Adipocyte (in vitro differentiated cells): ENCODE measurements around the gene OR6J1.
"Not testable (repeated sequence)": the region's sequence is repeated elsewhere in the genome, so short reads cannot be mapped to it uniquely, and the experiment has no call there.

Experiments used
- DNase-seq: peaks from one replicate; pipeline ENCODE4 v3.0.0-alpha.2; 2015; ENCODE audit warnings: low read depth
- H3K27me3 ChIP-seq: replicated peaks from 2 replicates; pipeline ENCODE4 v1.7.0; 2013; ENCODE audit warnings: mild to moderate bottlenecking, low read length, moderate library complexity; ENCODE audit not compliant: control insufficient read depth, insufficient read depth
- H3K36me3 ChIP-seq: 2 replicates; pipeline ENCODE4 v1.7.0; 2013; ENCODE audit warnings: low read length, mild to moderate bottlenecking, moderate library complexity; ENCODE audit not compliant: control insufficient read depth, insufficient read depth, severe bottlenecking
- H3K4me1 ChIP-seq: 2 replicates; pipeline ENCODE4 v1.7.0; 2013; ENCODE audit warnings: mild to moderate bottlenecking, low read length, moderate library complexity; ENCODE audit not compliant: control insufficient read depth, insufficient read depth
- H3K4me3 ChIP-seq: 2 replicates; pipeline ENCODE4 v1.7.0; 2013; ENCODE audit warnings: mild to moderate bottlenecking, low read length, moderate library complexity
- H3K9ac ChIP-seq: 2 replicates; pipeline ENCODE4 v1.7.0; 2013; ENCODE audit warnings: mild to moderate bottlenecking, low read length, moderate library complexity
- H3K9me3 ChIP-seq: 2 replicates; pipeline ENCODE4 v1.7.0; 2013; ENCODE audit warnings: mild to moderate bottlenecking, low read length, moderate library complexity; ENCODE audit not compliant: control insufficient read depth

The OR6J1 gene

DNA sequence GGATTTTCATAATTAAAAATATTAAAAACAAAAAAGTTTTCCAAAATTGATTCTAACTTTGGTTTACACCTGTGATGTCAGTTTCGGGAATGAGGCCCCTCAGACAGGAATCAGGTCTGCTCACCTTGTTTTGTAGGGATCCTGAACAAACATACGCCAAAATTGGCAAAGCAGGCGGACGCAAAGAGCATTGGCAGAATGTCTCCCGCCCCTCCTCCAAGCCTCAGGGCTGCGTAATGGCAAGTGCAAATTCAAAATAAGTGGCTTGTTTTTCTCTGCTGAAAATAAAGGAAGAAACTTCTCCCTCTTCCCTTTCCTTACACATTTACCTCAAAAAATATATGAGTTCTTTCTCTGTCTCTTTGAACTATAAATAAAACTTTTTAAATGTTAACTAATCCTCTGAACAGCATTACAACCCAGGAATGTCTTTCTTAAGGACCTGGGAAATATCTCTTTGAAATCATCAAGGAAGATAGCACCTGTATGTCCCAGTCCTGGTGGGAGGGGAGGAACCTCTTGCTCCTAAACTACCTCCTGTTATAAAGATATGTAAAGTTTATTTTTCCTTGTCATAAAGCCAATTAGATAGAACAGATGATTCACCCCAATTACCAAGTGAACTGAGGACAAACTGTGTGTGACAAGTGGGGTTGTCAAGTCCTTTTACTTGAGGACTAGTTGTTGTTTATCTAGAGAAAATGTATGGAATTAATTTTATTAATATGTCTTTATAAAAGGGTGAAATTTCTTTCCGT, 16.5 kb downstream of the OR6J1 start:
- Histone ChIP-seq H3K27me3 (peaks cover under 1% of the 10 kb centered on the region), H3K9ac (no peak overlapping the region), H3K9me3 (no peaks in the 10 kb centered on the region), H3K4me3 (no peak overlapping the region), H3K36me3 (no peaks in the 10 kb centered on the region), H3K4me1 (peaks cover 28% of the 10 kb centered on the region)
- DNase-seq: no peak

DNA sequence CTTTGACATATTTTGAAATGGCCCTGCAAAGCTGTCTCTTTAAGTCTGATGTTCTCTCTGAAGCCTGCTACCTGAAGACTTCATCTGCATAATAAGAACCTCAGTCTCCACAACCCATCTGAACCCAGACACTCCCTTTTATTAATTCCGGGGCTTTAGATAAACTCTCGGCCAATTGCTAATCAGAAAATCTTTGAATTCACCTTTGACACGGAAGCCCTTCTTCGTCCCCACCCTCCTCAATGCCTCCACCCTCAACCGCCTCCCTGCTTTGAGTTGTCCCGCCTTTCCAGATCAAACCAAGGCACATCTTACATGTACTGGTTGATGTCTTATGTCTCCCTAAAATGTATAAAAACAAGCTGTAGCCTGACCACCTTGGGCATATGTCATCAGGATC, 17.6 kb downstream of the OR6J1 start:
- H3K27me3 ChIP-seq: no peaks in the 10 kb centered on the region
- no peak for DNase-seq
- no peaks in the 10 kb centered on the region for H3K9me3 ChIP-seq
- H3K4me3 ChIP-seq: no peak overlapping the region
- no peak overlapping the region for H3K9ac ChIP-seq
- H3K36me3 ChIP-seq: no peaks in the 10 kb centered on the region
- H3K4me1 ChIP-seq: peaks cover 39% of the 10 kb centered on the region

- Histone ChIP-seq H3K36me3 (no peaks in the 10 kb centered on the region), H3K4me3 (no peak overlapping the region), H3K9ac (no peak overlapping the region), H3K4me1 (peaks cover 25% of the 10 kb centered on the region), H3K27me3 (no peaks in the 10 kb centered on the region), H3K9me3 (no peaks in the 10 kb centered on the region)
- no peak for DNase-seq
These were observed 21.1 kb downstream of the OR6J1 start for GRCh38 chr14:22623047-22623446.

- H3K9ac ChIP-seq: peak overlapping the region; percentile 37
- H3K9me3 ChIP-seq: no peaks in the 10 kb centered on the region
- H3K36me3 ChIP-seq: no peaks in the 10 kb centered on the region
- peak; percentile 66 for DNase-seq
- peaks cover 19% of the 10 kb centered on the region for H3K4me1 ChIP-seq
- no peaks in the 10 kb centered on the region for H3K27me3 ChIP-seq
- H3K4me3 ChIP-seq: peak overlapping the region; percentile 32
These were observed 21.9 kb downstream of the OR6J1 start for GRCh38 chr14:22622255-22622654.

GRCh38 chr14:22615765-22616164, 28.4 kb downstream of the OR6J1 start:
- H3K36me3 ChIP-seq: peaks cover 20% of the 10 kb centered on the region
- H3K4me3 ChIP-seq, H3K27me3 ChIP-seq, DNase-seq, H3K9me3 ChIP-seq, H3K9ac ChIP-seq: not testable (repeated sequence)
- H3K4me1 ChIP-seq: peaks cover 28% of the 10 kb centered on the region

DNA sequence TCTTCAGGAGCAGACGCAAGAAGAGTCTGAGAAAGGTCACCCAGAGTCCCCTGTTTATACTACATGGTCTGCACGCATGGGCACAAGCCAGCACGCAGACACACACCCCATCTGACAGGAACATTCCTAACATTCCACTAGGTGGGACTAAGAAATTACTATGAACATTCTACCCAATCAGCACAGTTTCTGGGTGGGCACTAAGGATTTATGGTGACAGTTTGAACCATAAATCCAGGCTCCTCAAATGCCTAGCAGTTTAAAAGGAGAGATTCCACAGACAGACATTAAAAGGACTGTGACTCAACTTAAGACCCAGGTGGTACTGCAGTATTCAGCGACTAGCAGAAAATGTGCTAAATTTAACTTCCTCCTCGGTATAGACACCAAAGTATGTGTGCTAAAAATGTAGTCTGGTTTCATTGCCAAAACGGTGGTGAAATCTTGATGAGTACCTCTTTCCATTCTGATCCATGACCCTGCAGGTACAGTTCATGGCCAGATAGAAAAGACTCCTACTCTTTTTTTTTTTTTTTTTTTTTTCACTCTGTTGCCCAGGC, 29.8 kb downstream of the OR6J1 start:
- no peak overlapping the region for H3K9ac ChIP-seq
- no peak overlapping the region for H3K4me3 ChIP-seq
- no peaks in the 10 kb centered on the region for H3K27me3 ChIP-seq
- H3K4me1 ChIP-seq: peaks cover 33% of the 10 kb centered on the region
- peak; percentile 91 for DNase-seq
- H3K36me3 ChIP-seq: peaks cover 34% of the 10 kb centered on the region
- H3K9me3 ChIP-seq: no peaks in the 10 kb centered on the region

DNA sequence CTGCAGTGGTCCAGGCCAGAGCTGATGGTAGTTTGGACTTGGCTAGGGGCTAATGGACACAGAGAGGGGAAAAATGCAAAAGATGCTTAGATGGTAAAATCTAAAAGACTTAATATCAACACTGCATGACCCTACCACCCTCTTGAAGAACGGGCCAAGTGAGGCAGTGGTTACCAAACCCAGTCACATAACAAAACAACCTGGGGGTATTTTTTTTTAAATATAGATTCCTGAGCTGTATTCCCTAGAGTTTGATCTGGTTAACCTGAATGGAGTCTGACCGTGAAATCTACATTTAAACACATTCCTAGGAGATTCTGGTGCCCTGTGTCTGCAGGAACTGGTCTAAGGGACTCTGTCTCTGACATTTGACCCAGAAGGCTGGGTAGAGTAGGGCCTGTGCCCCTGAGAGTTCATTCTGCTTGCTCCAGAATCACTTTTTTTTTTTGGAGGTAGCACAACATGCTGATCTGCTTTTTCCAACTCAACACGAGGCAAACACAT, 30.4 kb downstream of the OR6J1 start:
- H3K36me3 ChIP-seq: peaks cover 38% of the 10 kb centered on the region
- no peak overlapping the region for H3K4me3 ChIP-seq
- H3K27me3 ChIP-seq: no peaks in the 10 kb centered on the region
- H3K9ac ChIP-seq: peak overlapping the region; percentile 55
- DNase-seq: no peak
- peaks cover 33% of the 10 kb centered on the region for H3K4me1 ChIP-seq
- H3K9me3 ChIP-seq: no peaks in the 10 kb centered on the region

GRCh38 chr14:22613106-22613695, 31.0 kb downstream of the OR6J1 start:
- Histone ChIP-seq H3K36me3 (peaks cover 42% of the 10 kb centered on the region), H3K9ac (peak overlapping the region; percentile 55), H3K4me3 (no peak overlapping the region), H3K27me3 (no peaks in the 10 kb centered on the region), H3K9me3 (no peaks in the 10 kb centered on the region), H3K4me1 (peaks cover 33% of the 10 kb centered on the region)
- DNase-seq: peak; percentile 38

DNA sequence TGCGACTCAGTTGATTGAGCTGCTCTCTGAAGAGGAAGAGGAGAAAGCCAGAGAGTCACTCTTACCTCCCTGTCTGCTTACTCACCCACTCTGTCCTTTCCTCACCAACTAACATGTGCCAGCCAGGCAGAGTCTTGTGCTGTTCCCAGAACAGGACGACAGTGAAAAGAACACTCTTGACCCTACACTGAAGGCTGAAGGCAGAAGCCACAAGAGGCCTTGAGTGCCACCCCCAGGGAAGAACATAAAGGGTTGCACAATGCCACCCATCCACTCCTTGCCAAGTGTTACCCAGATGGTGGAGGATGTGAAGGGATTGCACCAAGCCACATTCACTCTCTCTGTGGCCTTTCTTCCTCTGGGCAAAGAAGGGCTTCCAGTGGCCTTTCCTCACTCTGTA, 33.2 kb downstream of the OR6J1 start:
- H3K4me1 ChIP-seq: peaks cover 33% of the 10 kb centered on the region
- H3K27me3 ChIP-seq: no peaks in the 10 kb centered on the region

GRCh38 chr14:22607291-22607690, 36.9 kb downstream of the OR6J1 start:
- H3K4me3 ChIP-seq: no peak overlapping the region
- peaks cover 95% of the 10 kb centered on the region for H3K36me3 ChIP-seq

More for the DNA sequence above, 33.2 kb downstream of the OR6J1 start:
- H3K9ac ChIP-seq: no peak overlapping the region
- no peaks in the 10 kb centered on the region for H3K9me3 ChIP-seq
- DNase-seq: no peak
- peaks cover 65% of the 10 kb centered on the region for H3K36me3 ChIP-seq
- H3K4me3 ChIP-seq: no peak overlapping the region

GRCh38 chr14:22606380-22606779, 37.8 kb downstream of the OR6J1 start:
- no peaks in the 10 kb centered on the region for H3K27me3 ChIP-seq
- H3K4me1 ChIP-seq: peaks cover 27% of the 10 kb centered on the region
- no peak overlapping the region for H3K4me3 ChIP-seq
- DNase-seq: no peak
- peaks cover 95% of the 10 kb centered on the region for H3K36me3 ChIP-seq
- H3K9ac ChIP-seq: no peak overlapping the region
- H3K9me3 ChIP-seq: no peaks in the 10 kb centered on the region

More at GRCh38 chr14:22607291-22607690, 36.9 kb downstream of the OR6J1 start:
- H3K9ac ChIP-seq: no peak overlapping the region
- H3K9me3 ChIP-seq: no peaks in the 10 kb centered on the region
- DNase-seq: no peak
- peaks cover 22% of the 10 kb centered on the region for H3K4me1 ChIP-seq
- H3K27me3 ChIP-seq: no peaks in the 10 kb centered on the region
